ENCODE results near the gene PIK3C2G.

DNA sequence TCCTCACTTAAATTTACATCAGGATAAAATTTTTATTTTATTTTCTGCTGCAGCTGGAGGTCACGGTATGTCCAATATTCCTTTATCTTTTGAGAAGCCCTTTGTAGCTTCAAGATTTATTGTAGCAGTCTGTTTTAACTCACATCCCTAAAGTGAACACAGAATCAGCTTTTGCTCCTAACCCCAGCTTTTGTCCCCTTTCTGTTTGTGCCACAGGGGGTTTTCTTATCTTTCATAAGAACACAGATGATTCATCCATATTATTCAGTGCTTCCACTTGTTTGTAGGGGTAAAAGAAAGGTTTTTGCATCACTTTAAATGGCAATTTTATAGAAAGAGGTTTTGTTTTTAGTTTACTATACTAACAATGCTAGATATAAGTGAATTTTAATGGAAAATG, 21.8 kb upstream of the PIK3C2G start:
- TF ChIP-seq, protein P1, sequence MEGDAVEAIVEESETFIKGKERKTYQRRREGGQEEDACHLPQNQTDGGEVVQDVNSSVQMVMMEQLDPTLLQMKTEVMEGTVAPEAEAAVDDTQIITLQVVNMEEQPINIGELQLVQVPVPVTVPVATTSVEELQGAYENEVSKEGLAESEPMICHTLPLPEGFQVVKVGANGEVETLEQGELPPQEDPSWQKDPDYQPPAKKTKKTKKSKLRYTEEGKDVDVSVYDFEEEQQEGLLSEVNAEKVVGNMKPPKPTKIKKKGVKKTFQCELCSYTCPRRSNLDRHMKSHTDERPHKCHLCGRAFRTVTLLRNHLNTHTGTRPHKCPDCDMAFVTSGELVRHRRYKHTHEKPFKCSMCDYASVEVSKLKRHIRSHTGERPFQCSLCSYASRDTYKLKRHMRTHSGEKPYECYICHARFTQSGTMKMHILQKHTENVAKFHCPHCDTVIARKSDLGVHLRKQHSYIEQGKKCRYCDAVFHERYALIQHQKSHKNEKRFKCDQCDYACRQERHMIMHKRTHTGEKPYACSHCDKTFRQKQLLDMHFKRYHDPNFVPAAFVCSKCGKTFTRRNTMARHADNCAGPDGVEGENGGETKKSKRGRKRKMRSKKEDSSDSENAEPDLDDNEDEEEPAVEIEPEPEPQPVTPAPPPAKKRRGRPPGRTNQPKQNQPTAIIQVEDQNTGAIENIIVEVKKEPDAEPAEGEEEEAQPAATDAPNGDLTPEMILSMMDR (IDR thresholded peaks at IDR 0.05), result no peak
- no peak for TF ChIP-seq POLR2A (IDR thresholded peaks at IDR 0.05)

Data from lower leg skin (tissue), 3 donors.